Measurements from ENCODE around the gene FBXO10. TPM values are rescaled to one million over a fixed set of nuclear protein-coding genes. Genes with fewer than 3 reads are reported as not detected.
"Not testable (repeated sequence)": the region's sequence is repeated elsewhere in the genome, so short reads cannot be mapped to it uniquely, and the experiment has no call there.

FBXO10 gene
- total RNA-seq, 1 donor from 2014 or later, result 13.2 TPM

DNA sequence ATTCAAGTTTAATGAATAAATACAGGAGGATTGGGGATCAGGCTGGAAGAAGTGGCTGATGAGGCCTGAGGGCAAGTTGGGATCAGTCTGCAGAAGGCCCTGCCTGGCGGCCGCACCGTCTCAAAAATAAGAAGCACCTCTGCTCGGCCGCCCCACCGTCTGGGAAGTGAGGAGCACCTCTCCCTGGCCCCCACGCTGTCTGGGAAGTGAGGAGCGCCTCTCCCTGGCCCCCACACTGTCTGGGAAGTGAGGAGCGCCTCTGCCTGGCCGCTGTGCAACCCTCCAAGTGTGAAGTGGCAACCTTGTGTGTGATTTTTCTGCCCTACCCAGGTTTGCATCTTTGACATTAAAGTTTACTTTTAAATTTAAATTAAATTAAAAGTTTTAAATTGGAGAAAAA is 55.1 kb downstream of the FBXO10 start:
- no peak for TF ChIP-seq CTCF (IDR thresholded peaks at IDR 0.05; ENCODE audit: insufficient read depth, low read length, poor library complexity, severe bottlenecking)
- Histone ChIP-seq H3K36me3 (ENCODE audit: control insufficient read depth, insufficient read depth, low read length) (no peaks in the 10 kb centered on the region), H3K27me3 (ENCODE audit: control insufficient read depth, insufficient read depth, low read length) (no peaks in the 10 kb centered on the region), H3K4me3 (ENCODE audit: low read depth, low read length) (no peak overlapping the region)
- no peak for DNase-seq (ENCODE audit: low read depth)

GRCh38 chr9:37520641-37521040 is 55.5 kb downstream of the FBXO10 start:
- TF ChIP-seq CTCF (IDR thresholded peaks at IDR 0.05; ENCODE audit: insufficient read depth, low read length, poor library complexity, severe bottlenecking), result no peak
- Histone ChIP-seq H3K27me3 (ENCODE audit: control insufficient read depth, insufficient read depth, low read length) (no peaks in the 10 kb centered on the region), H3K36me3 (ENCODE audit: control insufficient read depth, insufficient read depth, low read length) (no peaks in the 10 kb centered on the region), H3K4me3 (ENCODE audit: low read depth, low read length) (no peak overlapping the region)
- no peak for DNase-seq (ENCODE audit: low read depth)

- no peaks in the 10 kb centered on the region for H3K27me3 ChIP-seq (ENCODE audit: control insufficient read depth, insufficient read depth, low read length)
- no peak for DNase-seq (ENCODE audit: low read depth)
- H3K4me3 ChIP-seq (ENCODE audit: low read depth, low read length), result no peak overlapping the region
- no peak for TF ChIP-seq CTCF (IDR thresholded peaks at IDR 0.05; ENCODE audit: insufficient read depth, low read length, poor library complexity, severe bottlenecking)
- H3K36me3 ChIP-seq (ENCODE audit: control insufficient read depth, insufficient read depth, low read length), result no peaks in the 10 kb centered on the region
Measured at GRCh38 chr9:37517923-37518322, 58.3 kb downstream of the FBXO10 start.

DNA sequence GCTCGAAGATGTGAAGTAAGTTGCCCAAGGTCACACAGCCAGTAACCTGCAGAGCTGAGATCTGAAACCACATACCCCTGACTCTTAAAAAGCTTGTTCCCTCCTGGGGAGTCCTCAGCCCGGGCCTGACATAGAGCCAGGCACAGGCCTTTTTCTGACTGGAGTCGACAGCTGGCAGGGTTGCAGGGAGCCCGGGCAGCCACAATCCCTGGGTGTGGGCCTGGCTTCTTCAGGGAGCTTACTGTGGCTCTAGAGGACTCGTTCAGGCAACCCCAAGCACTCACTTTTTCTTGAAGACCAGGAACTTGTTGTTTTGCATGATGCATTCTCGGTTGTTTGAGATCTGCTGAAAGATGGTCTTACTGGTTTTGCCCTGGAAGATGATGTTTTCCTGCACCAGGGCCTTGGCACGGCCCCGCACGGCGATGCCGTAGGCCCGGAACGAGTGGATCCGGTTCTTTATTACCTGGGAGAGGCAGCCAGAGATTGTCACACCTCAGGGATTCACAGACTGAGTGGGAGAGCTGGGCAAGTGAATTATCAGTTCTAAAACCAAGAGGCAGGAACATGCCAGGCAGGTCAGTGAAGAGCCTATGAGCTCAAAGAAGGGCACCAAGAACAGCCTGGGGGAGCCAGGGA is 60.4 kb downstream of the FBXO10 start:
- DNase-seq (ENCODE audit: low read depth), result no peak
- TF ChIP-seq CTCF (IDR thresholded peaks at IDR 0.05; ENCODE audit: insufficient read depth, low read length, poor library complexity, severe bottlenecking), result no peak
- no peaks in the 10 kb centered on the region for H3K27me3 ChIP-seq (ENCODE audit: control insufficient read depth, insufficient read depth, low read length)
- H3K36me3 ChIP-seq (ENCODE audit: control insufficient read depth, insufficient read depth, low read length), result no peaks in the 10 kb centered on the region
- no peak overlapping the region for H3K4me3 ChIP-seq (ENCODE audit: low read depth, low read length)

GRCh38 chr9:37514999-37515398 is 61.2 kb downstream of the FBXO10 start:
- Histone ChIP-seq H3K36me3 (ENCODE audit: control insufficient read depth, insufficient read depth, low read length) (no peaks in the 10 kb centered on the region), H3K27me3 (ENCODE audit: control insufficient read depth, insufficient read depth, low read length) (no peaks in the 10 kb centered on the region), H3K4me3 (ENCODE audit: low read depth, low read length) (no peak overlapping the region)
- no peak for DNase-seq (ENCODE audit: low read depth)
- TF ChIP-seq CTCF (IDR thresholded peaks at IDR 0.05; ENCODE audit: insufficient read depth, low read length, poor library complexity, severe bottlenecking), result no peak

DNA sequence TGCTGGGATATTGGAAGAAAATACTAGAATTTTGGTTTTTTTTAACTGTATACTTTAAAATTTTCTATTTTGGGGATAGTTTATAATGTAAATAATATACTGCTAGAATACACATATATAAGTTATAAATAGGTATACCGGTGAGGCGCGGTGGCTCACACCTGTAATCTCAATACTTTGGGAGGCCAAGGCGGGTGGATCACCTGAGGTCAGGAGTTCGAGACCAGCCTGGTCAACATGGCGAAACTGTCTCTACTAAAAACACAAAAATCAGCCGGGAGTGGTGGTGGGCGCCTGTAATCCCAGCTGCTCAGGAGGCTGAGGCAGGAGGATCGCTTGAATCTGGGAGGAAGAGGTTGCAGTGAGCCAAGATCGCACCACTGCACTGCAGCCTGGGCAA is 61.8 kb downstream of the FBXO10 start:
- DNase-seq (ENCODE audit: low read depth); H3K36me3 ChIP-seq (ENCODE audit: control insufficient read depth, insufficient read depth, low read length); H3K4me3 ChIP-seq (ENCODE audit: low read depth, low read length); H3K27me3 ChIP-seq (ENCODE audit: control insufficient read depth, insufficient read depth, low read length): not testable (repeated sequence)
